ENCODE data around the gene SLC43A1.

- TF ChIP-seq POLR2A (IDR thresholded peaks at IDR 0.05) (no peak), CTCF (IDR thresholded peaks at IDR 0.05) (no peak), EP300 (IDR thresholded peaks at IDR 0.05) (no peak), POLR2AphosphoS5 (IDR thresholded peaks at IDR 0.05) (peak; percentile 42 to 69 (median 62))
These were observed 80.6 kb downstream of the SLC43A1 start for GRCh38 chr11:57434640-57435546.

All from sigmoid colon (tissue), 4 donors.